Thyroid gland (tissue), 4 donors: Measurements from ENCODE around the gene GNAI2. TPM values are rescaled to one million over a fixed set of nuclear protein-coding genes. Genes with fewer than 3 reads are reported as not detected.
"Not testable (repeated sequence)": the region's sequence is repeated elsewhere in the genome, so short reads cannot be mapped to it uniquely, and the experiment has no call there.

Experiments
- DNase-seq, 2 donors: peaks; one replicate each; pipeline ENCODE4 v3.0.0-alpha.2; 2019
- H3K27ac ChIP-seq, 3 donors: fragments of 200-600 bp; sonication (generic); 1 replicate in 2 of 3; 2 replicates in 1 of 3; pipeline ENCODE4 v1.5.1; 2016 to 2019; ENCODE audit warnings: mild to moderate bottlenecking in 1 of 3, moderate library complexity in 1 of 3
- H3K27me3 ChIP-seq: fragments of 200-600 bp; sonication (generic); one replicate; pipeline ENCODE4 v1.5.1; 2019
- H3K36me3 ChIP-seq, 2 donors: fragments of 200-600 bp; sonication (generic); one replicate each; pipeline ENCODE4 v1.5.1; 2016 to 2019
- H3K4me1 ChIP-seq, 2 donors: fragments of 200-600 bp; sonication (generic); one replicate each; pipeline ENCODE4 v1.5.1; 2017 to 2019
- H3K4me3 ChIP-seq, 3 donors: fragments of 200-600 bp; sonication (generic); replicated peaks in 1 of 3; 1 replicate in 2 of 3; 2 replicates in 1 of 3; pipeline ENCODE4 v1.5.1; 2016; ENCODE audit warnings: mild to moderate bottlenecking in 1 of 3
- H3K9me3 ChIP-seq: fragments of 200-600 bp; sonication (generic); one replicate; pipeline ENCODE4 v1.5.1; 2017
- CTCF ChIP-seq, 6 experiments: fragments of 200-600 bp in 3 of 6; fragments of 450-650 bp in 3 of 6; sonication (generic) in 3 of 6; IDR thresholded peaks; one replicate each; pipeline ENCODE4 v1.5.1; 2016 to 2019; ENCODE audit warnings: antibody characterized with exemption in 6 of 6, mild to moderate bottlenecking in 2 of 6, inconsistent platforms in 1 of 6, moderate library complexity in 1 of 6
- POLR2A ChIP-seq, 2 donors: fragments of 450-650 bp; IDR thresholded peaks; one replicate each; pipeline ENCODE4 v1.6.1; 2017; ENCODE audit warnings: antibody characterized with exemption in 2 of 2, mild to moderate bottlenecking in 2 of 2, moderate library complexity in 1 of 2
- WGBS, 2 donors: methylation state at CpG; one replicate each; pipeline ENCODE4 v1.1.5; 2017; 5-methylcytosine and 5-hydroxymethylcytosine counted together
- intact Hi-C: fragments of 100-400 bp; cut with DNase I; formaldehyde crosslinking; loops from one replicate; pipeline ENCODE4 v1.15.1; 2023
- total RNA-seq, 4 donors: library from RNA; depleted of rRNA; stranded (reverse); fragments of >200 nt; gene quantifications; one replicate each; pipeline ENCODE4 v1.2.3, GENCODE V29; 2016

GNAI2 gene
- total RNA-seq, 4 donors from 2014 or later: 111 to 171 (median 142) TPM

GRCh38 chr3:50279255-50280016 is 43.4 kb downstream of the GNAI2 start:
- Histone ChIP-seq H3K9me3 (no peaks in the 10 kb centered on the region), H3K36me3 (no peaks in the 10 kb centered on the region), H3K27ac (no peak overlapping the region), H3K4me1 (peaks cover 0 to 2% of the 10 kb centered on the region in 2 donors), H3K27me3 (no peaks in the 10 kb centered on the region), H3K4me3 (no peak overlapping the region)
- intact Hi-C loops: no loop called here
- TF ChIP-seq CTCF (IDR thresholded peaks at IDR 0.05) (no peak), POLR2A (IDR thresholded peaks at IDR 0.05) (no peak)
- 86 to 88% methylated on average over 8 of the region's 8 CpGs for WGBS, 2 donors
- no peak for DNase-seq

GRCh38 chr3:50284121-50284520 is 48.1 kb downstream of the GNAI2 start:
- not testable (repeated sequence) for H3K27me3 ChIP-seq

GRCh38 chr3:50286322-50287227 is 50.6 kb downstream of the GNAI2 start:
- Histone ChIP-seq H3K36me3 (peaks cover 26 to 28% of the 10 kb centered on the region in 2 donors), H3K4me1 (peaks cover 6 to 10% of the 10 kb centered on the region in 2 donors), H3K27ac (no peak overlapping the region), H3K27me3 (no peaks in the 10 kb centered on the region), H3K4me3 (no peak overlapping the region), H3K9me3 (no peaks in the 10 kb centered on the region)
- intact Hi-C loops: no loop called here
- WGBS, 2 donors: 94 to 95% methylated on average over 11 to 18 of the region's 28 CpGs
- TF ChIP-seq POLR2A (IDR thresholded peaks at IDR 0.05): no peak
- no peak for TF ChIP-seq CTCF (IDR thresholded peaks at IDR 0.05)
- DNase-seq: no peak

More at GRCh38 chr3:50284121-50284520, 48.1 kb downstream of the GNAI2 start:
- intact Hi-C loops, H3K4me3 ChIP-seq, H3K27ac ChIP-seq, DNase-seq, H3K9me3 ChIP-seq, H3K4me1 ChIP-seq: not testable (repeated sequence)
- WGBS, 2 donors: 89 to 90% methylated on average over 6 of the region's 6 CpGs
- peaks cover 18 to 19% of the 10 kb centered on the region in 2 donors for H3K36me3 ChIP-seq

GRCh38 chr3:50287262-50287661 is 51.3 kb downstream of the GNAI2 start:
- no peak overlapping the region for H3K27ac ChIP-seq
- peaks cover 9 to 11% of the 10 kb centered on the region in 2 donors for H3K4me1 ChIP-seq
- H3K4me3 ChIP-seq: no peak overlapping the region
- H3K9me3 ChIP-seq: no peaks in the 10 kb centered on the region
- no peaks in the 10 kb centered on the region for H3K27me3 ChIP-seq
- peaks cover 26 to 28% of the 10 kb centered on the region in 2 donors for H3K36me3 ChIP-seq
- intact Hi-C loops: no loop called here
- TF ChIP-seq POLR2A (IDR thresholded peaks at IDR 0.05): no peak
- TF ChIP-seq CTCF (IDR thresholded peaks at IDR 0.05): no peak
- 100% methylated on average over 1 of the region's 1 CpG; no CpG with 5 or more reads in 1 of the 2 donors for WGBS, 2 donors
- no peak for DNase-seq

GRCh38 chr3:50288387-50289007 is 52.5 kb downstream of the GNAI2 start:
- TF ChIP-seq CTCF (IDR thresholded peaks at IDR 0.05): no peak
- TF ChIP-seq POLR2A (IDR thresholded peaks at IDR 0.05): no peak
- 96 to 97% methylated on average over 20 to 23 of the region's 23 CpGs for WGBS, 2 donors
- Histone ChIP-seq H3K4me1 (peaks cover 15 to 18% of the 10 kb centered on the region in 2 donors), H3K27ac (no peak overlapping the region), H3K36me3 (peaks cover 26 to 28% of the 10 kb centered on the region in 2 donors), H3K4me3 (no peak overlapping the region), H3K27me3 (no peaks in the 10 kb centered on the region), H3K9me3 (no peaks in the 10 kb centered on the region)
- DNase-seq: no peak
- intact Hi-C loops: no loop called here
